ENCODE measurements around the gene DACH2.

- TF ChIP-seq CTCF (IDR thresholded peaks at IDR 0.05; ENCODE audit: poor library complexity, severe bottlenecking) (no peak), TAF1 (IDR thresholded peaks at IDR 0.05; ENCODE audit: low read depth) (no peak)
Measured at GRCh38 chrX:86829786-86830185, 681.5 kb downstream of the DACH2 start.

All from neural cell (in vitro differentiated cells).